HG02571 (cell line): ENCODE results near the gene MEGF11.
A peak's percentile ranks its signal among the peaks of the same experiment; 100 is the strongest.

Experiments
- ATAC-seq: cut with Tn5 transposase; IDR thresholded peaks from one replicate; pipeline ENCODE4 v1.9.1; 2021; ENCODE audit warnings: mild to moderate bottlenecking, moderate library complexity; ENCODE audit not compliant: unreplicated experiment

The MEGF11 gene

DNA sequence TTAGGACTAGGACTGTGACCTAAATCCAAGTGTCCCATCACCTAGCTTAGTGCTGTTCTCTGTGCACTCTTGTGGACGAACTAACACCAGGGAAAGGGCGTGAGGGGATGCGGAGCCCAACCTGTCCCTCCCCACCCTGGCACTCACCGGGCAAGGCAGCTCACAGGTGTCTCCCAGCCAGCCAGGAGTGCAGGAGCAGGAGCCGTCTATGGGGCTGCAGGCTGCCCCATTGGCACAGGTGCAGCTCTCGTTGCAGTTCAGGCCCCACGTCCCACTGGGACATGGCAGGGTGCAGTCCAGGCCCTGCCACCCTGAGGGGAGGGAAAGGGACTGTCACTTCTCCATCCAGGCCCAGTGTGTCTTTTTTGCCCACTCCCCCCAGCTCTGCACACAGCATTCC is 324.0 kb downstream of the MEGF11 start:
- no peak for ATAC-seq

DNA sequence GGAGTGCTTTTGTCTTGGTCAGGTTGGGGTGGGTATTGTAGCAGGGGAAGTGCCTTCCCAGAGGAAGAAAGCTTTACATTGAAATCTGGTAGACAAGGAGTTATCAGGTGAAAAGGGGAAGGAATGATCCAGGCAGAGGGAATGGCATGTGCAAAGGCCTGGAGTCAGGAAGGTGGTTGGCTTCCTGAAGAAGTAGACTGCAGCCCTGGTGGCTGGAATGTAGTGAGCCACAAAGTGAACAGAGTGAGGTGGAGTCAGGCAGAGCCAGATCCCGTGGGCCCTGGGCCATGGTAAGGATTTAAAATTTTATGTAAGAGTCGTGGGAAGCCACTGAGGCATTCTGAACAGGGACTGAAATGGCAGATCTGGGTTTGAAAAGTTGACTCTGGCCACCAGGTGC is 326.0 kb downstream of the MEGF11 start:
- no peak for ATAC-seq

DNA sequence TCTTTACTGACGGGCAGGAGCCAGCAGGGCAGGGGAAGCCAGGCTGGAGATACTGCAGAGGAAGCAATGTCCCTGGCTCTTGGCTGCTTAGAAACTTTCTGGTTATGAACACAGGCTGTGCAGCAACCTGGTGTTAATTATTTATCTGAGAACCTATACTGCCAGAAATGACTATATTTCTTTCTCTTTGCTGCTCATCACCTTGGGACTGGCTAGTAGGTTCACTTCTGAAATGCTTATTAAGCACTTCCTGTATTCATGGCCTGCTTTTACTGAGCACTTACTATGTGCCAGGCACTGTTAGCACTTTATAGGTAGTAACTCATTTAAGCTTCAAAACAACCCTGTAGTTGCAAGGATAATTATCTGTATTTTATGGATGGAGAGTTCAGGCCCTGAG is 326.7 kb downstream of the MEGF11 start:
- no peak for ATAC-seq

DNA sequence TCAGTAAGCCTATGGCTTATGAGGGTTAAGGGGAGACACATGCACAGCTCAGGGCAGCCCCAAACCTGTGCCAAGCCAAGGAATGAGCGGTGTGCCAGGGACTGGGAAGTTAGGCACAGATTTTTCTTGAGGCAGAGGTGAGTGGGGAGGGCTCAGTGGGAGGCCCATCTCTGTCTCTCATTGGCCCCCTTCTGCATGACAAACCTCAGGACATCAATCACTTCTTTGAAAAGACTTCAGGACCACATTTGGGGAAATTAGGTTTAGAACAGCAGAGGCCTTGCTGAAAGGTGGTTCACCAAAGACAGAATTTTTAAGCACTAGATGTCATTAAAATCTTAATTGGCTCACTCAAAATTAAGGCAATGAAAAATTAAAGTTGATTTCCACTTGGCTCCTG is 327.1 kb downstream of the MEGF11 start:
- ATAC-seq, result no peak

DNA sequence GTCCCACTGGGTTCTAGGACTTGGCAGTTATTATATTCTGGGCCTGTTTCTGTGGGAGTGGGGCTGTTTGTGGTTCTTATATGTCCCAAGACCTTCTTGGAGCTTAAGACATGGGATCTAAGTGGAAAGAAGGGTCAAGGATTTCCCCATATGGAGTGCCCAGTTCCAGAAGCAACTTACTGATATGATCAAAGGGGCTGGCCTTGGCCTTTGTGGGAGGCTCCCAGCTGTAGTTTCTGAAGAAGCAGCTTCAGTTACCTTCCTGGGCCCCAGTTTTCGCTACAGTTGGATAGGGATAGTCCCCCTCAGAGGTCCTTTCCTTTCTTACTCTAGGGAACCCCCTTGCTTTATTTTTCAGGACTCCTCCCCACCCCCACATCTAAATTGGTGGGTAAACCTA is 328.2 kb downstream of the MEGF11 start:
- no peak for ATAC-seq

DNA sequence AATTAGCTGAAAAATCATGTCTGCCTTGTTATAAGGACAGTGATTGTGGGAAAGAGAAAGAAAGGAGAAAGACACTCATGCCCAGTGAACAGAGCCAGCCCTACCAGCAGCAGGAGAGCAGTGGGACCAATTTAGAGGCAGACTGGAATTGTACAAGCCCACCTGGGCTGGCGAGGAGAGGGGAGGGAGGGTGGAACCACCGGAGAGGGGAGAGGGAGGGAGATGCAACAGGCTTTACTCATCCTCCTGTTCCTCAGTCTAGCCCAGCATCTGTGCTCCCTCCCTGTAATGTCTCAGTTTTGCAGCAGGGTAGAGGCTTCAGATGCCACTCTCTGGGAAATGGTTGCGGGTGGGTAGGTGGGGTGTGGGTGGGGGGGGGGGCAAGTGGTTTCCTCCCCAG is 329.5 kb downstream of the MEGF11 start:
- no peak for ATAC-seq

DNA sequence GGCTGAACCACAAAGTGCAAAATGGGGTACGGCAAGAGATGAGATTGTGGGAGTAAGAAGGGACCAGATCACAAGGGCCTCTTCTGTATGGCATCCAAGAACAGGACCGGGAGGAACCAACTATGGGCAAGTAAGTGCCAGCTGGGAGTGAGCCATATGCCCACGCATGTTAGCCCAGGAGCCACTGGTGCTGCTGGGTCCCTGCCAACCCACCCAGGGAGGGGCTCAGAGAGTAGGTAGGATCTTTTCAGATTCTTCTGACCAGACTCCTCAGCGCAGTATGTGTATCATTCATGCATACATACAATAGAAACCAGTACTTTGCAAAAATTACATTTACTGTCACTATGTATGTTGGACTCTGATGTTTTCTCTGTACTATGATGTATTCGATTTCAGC is 330.3 kb downstream of the MEGF11 start:
- no peak for ATAC-seq

DNA sequence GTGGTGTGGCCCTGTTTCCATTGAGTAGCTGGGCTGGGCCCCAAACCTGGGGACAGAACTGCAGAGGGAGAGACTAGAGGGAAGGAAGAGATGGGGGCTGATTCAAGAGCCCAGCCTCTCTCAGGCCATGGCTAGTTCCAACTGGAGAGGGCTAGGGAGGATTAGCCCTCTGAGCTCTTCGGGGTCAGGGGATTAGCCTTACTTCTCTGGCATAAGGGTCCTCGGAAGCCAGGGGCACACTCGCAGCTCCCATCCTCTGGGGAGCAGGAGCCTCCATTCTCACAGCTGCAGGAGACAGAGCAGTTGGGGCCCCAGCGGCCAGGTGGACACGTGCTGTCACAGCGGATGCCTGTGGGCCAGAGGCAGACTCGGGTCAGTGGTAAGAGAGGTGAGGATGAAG is 330.9 kb downstream of the MEGF11 start:
- ATAC-seq, result no peak

DNA sequence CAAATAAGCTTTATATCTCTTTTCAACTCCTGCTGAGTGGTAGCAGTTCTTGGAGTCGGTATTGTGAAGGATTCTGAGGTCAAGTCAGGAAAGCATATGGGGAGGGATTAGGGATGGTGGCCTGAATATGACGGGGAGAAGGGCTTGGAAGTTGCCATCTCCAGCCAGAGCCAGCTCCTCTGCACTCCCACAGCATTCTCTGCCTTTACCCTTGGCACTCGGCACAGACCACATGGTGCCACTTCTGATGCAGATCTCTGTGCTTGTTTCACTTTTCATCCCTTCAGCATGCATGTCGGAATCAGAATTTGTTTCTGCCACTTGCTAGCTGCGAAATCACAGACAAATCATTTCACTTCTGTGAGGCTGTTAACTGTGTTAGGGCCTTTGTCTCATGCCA is 331.8 kb downstream of the MEGF11 start:
- ATAC-seq, result no peak

DNA sequence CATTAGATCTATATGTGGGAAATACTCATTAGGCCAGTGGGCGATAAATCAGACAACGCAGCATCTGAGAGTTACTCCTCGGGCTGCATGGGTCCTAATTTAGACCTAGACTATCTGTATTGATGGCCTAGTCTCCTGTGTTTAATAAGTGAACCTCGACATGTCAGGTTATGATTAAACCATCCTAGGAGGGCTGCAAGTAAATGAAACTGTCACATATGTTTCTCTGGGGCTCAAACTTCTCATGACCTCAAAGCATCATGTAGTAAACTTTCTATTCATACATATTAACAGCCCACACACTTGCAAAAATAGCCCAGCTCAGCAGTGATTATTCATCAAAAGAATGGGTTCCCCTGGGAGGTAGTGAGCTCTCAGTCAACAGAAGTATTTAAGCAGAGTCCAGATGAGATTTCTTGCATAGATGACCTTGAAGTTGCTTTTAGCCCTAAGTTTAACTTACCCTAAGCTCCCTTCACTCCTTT is 332.7 kb downstream of the MEGF11 start:
- no peak for ATAC-seq

DNA sequence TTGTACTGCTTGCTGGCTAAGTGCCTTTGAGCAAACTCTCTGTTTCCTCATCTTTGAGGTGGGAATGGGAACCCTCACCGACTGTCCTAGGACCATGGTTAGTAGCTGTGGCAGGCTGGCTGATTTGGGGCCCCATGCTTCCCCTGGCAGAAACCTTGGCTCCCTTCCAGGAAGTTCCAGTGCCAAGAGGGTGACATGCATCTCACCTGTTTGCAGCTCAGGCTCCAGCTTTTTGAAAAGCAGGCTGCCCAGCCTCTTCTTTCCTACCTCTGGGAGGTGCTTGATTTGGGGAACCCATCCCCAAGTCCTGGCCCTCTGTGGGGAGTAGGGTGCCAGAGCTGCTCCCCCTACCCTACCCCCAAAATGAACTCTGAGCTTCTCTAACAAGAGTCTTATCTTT is 333.4 kb downstream of the MEGF11 start:
- ATAC-seq, result no peak

DNA sequence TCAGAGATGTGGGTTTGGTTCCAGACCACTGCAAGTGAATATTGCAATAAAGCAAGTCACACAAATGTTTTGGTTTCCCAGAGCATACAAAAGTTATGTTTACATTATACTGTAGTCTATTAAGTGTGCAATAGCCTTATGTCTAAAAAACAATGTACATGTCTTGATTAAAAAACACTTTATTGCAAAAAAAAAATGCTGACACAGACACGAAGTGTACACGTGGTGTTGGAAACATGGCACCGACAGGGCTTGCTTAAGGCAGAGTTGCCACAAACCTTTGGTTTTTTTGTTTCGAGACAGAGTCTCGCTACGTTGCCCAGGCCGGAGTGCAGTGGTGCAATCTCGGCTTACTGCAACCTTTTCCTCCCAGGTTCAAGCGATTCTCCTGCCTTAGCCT is 334.2 kb downstream of the MEGF11 start:
- ATAC-seq, result no peak

DNA sequence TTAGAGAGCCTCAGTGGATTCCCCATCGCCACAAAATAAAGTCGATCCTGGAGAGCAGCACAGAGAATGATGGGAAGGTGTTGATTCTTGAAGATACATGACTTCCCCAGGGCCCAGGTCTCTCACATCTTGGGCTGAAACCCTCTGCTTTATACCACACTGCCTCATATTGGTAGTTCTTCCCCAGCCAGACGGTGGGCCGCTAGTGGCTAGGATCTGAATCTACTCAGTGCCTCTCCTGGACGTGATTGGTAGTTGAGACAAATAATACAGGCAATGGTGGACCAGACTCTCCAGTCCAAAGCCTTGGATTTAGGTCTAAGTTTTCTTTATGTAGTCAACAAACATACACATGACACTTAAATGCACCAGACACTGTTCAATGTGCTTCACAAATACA is 334.6 kb downstream of the MEGF11 start:
- ATAC-seq, result no peak

DNA sequence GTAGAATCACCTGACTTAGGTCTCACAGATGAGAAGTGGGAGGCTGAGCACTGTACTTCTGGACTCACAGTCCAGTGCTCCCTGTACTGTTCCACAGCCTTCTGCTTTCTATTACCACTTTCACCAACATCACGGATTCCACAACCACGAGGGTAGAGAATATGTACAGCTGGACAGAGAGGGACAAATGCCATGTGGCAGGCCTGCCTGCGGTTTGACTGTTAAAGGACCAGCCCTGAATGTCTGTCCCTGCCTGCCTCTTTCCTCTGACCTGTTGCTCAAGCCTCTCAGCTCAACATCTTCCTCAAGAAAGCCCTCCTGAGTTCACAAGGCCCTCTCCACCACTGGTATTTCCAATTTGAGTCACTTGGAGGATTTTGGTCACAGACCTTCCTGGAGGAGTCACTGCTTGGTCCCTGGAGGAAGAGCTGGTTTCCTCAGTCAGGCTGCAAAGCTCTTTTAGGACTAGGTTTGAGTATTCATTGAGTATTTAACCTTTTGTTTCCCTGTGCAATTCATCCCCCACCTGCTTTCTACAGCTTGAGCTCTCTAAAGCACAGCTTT is 335.1 kb downstream of the MEGF11 start:
- no peak for ATAC-seq

DNA sequence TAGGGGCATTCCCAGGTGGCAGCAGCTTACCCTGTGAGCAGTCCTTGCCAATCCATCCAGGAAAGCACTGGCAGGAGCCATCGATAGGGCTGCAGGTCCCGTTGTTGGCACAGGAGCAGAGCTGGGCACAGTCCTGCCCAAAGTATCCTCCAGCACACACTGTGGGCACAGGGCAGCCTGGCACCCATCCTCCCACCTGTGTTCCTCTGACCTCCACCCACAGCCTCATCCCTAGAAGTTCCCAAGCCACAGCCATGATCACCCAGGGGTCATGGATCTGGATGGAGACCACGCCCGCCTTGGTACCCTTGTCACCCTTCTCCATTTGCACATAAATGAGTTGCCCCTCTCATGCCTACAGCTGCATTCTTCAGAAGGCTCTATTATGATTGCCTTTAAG is 335.6 kb downstream of the MEGF11 start:
- no peak for ATAC-seq

DNA sequence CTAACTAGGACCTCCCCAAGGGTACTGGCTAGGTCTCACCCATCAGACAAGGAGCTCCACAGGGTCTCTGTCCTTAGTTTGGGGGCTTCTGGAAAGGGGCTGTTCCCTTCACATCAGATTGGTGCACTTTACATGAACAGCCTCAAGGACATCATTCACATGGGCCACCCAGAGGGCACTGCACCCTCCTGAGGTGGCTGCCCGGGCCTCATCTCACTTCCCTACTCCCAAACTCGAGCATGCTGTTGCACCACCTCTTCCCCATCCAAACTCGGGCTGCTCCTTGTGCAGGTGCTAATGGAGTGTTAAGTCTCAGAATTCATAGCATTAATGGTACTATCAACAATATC is 336.2 kb downstream of the MEGF11 start:
- peak; percentile 8 for ATAC-seq

DNA sequence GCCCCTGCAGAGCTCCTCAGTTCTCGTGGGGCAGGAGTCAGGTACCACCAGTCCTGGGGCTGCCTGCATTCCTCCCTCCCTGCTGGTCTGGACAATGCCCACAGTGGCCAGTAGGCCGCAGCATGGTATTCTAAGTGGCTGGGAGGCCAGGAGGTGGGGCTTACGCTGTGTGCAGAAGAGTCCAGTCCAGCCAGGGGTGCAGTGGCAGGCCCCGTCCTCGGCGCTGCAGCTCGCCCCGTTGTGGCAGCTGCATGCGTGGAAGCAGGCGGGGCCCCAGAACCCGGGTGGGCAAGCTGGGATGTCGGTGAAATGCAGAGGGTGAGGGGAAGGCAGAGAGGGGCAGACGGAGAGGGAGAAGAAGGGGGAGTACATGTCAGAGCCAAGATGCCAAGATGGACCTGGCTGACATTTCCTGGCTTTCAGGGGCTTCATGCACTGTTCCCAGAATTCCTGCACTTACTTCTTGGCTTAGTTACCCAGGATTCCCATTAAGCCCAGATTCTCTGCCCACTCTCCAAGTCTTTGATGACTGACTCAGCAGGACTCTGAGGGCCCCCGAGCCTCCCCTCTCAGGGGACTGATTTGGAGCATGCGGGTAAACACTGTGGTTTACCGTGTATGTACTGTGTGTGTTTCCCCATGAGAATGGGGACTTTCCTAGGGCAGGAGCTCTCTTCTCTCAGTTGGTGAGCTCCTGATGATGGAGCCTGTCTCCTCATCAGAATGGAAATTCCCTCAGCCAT is 336.7 kb downstream of the MEGF11 start:
- peak; percentile 63 for ATAC-seq

DNA sequence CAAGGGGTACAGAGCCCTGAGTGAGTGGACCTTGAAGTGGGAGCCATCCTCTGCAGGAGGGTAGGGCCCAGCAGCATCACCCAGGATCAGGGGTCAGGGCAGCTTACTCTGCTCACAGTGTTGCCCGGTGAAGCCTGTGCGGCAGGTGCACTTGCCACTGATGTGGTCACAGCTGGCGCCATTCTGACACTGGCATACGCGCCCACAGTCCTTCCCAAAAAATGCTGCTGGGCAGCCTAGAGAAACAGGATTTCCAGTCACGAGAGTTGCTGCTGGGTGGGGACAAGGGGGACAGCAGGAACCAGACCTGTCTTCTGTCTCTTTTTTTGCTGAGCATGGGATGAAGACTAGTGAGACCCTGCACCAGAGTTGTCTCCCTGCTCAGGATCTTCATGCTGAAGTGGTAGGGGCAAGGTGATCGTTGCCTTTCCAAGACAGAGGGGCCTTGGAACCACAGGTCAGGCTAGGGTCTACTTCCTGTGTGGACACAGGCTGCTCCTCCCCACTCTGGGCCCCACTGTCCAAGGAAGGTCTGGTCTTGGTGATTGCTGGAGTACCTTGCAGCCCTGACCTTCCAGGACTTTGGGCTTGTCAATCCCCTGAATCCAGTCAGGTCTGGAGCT is 337.4 kb downstream of the MEGF11 start:
- no peak for ATAC-seq

DNA sequence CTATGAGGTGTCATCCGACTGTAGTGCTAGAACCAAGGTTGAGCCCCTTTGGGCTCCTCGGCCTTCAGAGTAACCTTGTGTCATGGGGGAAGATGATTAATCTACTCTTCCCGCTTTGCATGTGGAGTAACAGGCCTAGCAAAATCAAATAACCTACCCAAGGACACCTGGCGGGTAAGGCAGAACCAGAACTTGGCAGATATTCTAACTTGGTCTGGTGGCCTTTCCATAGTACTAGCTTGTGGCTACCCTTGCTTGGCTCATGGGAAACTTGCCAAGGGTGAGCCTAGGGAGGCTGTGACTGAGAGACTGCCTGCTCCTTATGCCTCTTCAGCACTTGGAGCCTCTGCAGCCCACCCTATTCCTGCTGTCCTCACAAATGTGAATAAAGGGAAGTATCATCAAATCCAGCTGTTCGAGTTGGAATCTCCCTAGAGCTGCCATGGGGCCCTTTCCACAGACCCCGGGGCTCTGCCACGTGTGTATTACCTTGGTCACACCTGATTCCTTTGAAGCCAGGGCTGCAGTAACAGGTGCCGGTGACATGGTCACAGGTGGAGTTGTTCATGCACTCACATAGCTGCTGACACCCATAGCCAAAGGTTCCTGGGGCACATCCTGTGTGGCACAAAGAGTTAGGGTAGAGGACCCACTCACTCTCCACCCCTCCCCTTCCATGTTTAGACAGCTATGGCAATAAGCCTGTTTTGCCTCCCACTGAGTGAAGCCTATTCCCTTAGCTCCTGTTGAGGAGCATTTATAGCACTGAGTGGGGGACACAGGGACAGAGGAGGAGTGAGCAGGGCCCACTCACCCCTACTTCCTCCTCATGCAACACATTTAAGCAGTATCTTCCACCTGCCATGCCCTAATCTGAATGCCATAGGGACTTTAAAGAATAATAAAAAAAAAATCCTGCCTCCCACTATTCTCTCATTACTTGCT is 338.3 kb downstream of the MEGF11 start:
- ATAC-seq, result no peak

DNA sequence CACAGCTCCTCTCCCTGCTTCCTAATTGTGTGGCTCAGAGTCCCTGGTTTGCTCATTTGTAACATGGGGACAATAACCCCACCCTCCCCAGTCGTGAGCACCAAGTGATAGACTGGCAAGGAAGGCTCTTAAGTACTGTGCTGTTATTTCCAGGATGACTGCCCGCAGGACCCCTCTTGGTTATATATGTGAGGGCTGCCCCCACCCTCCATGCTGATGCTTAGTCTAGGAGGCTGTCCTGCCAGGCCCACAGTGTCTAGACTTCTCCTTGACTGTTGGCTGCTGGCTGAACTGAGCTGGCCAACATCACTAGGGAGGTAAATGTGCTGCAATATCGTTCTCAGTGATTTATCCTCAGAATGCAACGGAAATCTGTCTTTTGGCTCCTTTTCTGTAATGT is 339.2 kb downstream of the MEGF11 start:
- no peak for ATAC-seq

DNA sequence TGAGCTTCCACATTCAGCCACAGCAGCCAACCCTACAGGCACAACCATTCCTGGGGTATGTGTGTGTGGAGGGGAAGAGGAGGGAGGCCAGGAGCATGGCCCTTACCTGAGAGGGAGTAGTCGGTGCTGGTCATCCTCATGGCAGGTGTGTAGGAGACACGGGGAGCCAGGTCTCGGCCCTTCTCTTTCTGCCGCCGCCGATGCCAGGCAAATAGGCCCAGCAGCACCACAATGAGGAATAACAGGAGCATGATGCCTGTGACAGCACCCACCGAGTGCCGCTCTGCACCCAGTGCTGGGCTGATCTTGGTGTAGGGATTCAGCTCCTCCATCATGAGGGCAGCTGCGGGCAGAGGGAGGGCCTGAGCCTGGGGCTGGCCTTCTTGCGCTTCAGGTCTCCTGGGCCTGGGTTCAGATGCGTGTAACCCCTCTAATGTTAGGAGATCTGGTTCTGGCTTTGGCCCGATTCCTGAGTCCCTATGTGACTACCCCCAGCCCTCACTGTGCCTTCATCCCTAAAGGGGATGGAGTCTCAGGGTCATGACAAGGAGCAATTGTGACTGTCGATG is 339.8 kb downstream of the MEGF11 start:
- ATAC-seq, result no peak
